GM23338 (cell line): ENCODE results near the gene STRN4. TPM values are rescaled to one million over a fixed set of nuclear protein-coding genes. Genes with fewer than 3 reads are reported as not detected.

Experiments used
- ATAC-seq: fragments of 200-7000 bp; cut with Tn5 transposase; 3 replicates; pipeline ENCODE4 v1.9.1; 2020
- DNase-seq: peaks from one replicate; pipeline ENCODE4 v3.0.0-alpha.2; 2015; ENCODE audit warnings: low spot score
- H2AFZ ChIP-seq: fragments of 200-600 bp; sonication (generic); 2 replicates; pipeline ENCODE4 v1.8.0; 2016; ENCODE audit warnings: antibody characterized with exemption, mild to moderate bottlenecking, moderate library complexity
- H3F3A ChIP-seq: fragments of 200-600 bp; sonication (generic); replicated peaks from 2 replicates; pipeline ENCODE4 v1.8.0; 2017; ENCODE audit warnings: antibody characterized with exemption, mixed run types, low read depth
- H3K27ac ChIP-seq: fragments of 200-600 bp; sonication (generic); 2 replicates; pipeline ENCODE4 v1.6.1; 2016; ENCODE audit warnings: low read depth
- H3K27me3 ChIP-seq: fragments of 200-600 bp; sonication (generic); 2 replicates; pipeline ENCODE4 v1.8.0; 2016; ENCODE audit warnings: mild to moderate bottlenecking, mixed run types, moderate library complexity; ENCODE audit not compliant: insufficient read depth
- H3K36me3 ChIP-seq: fragments of 200-600 bp; sonication (generic); 2 replicates; pipeline ENCODE4 v1.8.0; 2016; ENCODE audit warnings: mild to moderate bottlenecking; ENCODE audit not compliant: insufficient read depth
- H3K4me1 ChIP-seq: fragments of 200-600 bp; sonication (generic); 2 replicates; pipeline ENCODE4 v1.8.0; 2016; ENCODE audit warnings: mild to moderate bottlenecking, moderate library complexity; ENCODE audit not compliant: insufficient read depth
- H3K4me2 ChIP-seq: fragments of 200-600 bp; sonication (generic); 2 replicates; pipeline ENCODE4 v1.7.1; 2017; ENCODE audit warnings: mixed run types
- H3K4me3 ChIP-seq: fragments of 200-600 bp; sonication (generic); 2 replicates; pipeline ENCODE4 v1.6.1; 2016; ENCODE audit warnings: mixed run types
- H3K79me2 ChIP-seq: fragments of 200-600 bp; sonication (generic); replicated peaks from 2 replicates; pipeline ENCODE4 v1.8.0; 2017; ENCODE audit warnings: mild to moderate bottlenecking; ENCODE audit not compliant: insufficient read depth
- H3K9me2 ChIP-seq: fragments of 200-600 bp; sonication (generic); 2 replicates; pipeline ENCODE4 v1.8.0; 2017; ENCODE audit not compliant: insufficient read depth
- H4K20me1 ChIP-seq: fragments of 200-600 bp; sonication (generic); replicated peaks from 2 replicates; pipeline ENCODE4 v1.8.0; 2017; ENCODE audit warnings: mild to moderate bottlenecking; ENCODE audit not compliant: insufficient read depth
- H3K27ac Mint-ChIP-seq: 2 replicates; pipeline ENCODE4 v1.8.0; 2020; ENCODE audit warnings: inconsistent platforms, mild to moderate bottlenecking, moderate library complexity, mixed read lengths
- H3K27me3 Mint-ChIP-seq: 3 replicates; pipeline ENCODE4 v1.8.0; 2022; ENCODE audit warnings: low read depth, mild to moderate bottlenecking, moderate library complexity, mixed read lengths, inconsistent platforms; ENCODE audit not compliant: insufficient read depth, poor library complexity
- H3K36me3 Mint-ChIP-seq: 3 replicates; pipeline ENCODE4 v1.8.0; 2021; ENCODE audit warnings: low read depth, mild to moderate bottlenecking, inconsistent platforms, moderate library complexity, mixed read lengths
- H3K4me1 Mint-ChIP-seq: 3 replicates; pipeline ENCODE4 v1.8.0; 2020; ENCODE audit warnings: mild to moderate bottlenecking, inconsistent platforms, mixed read lengths
- H3K4me3 Mint-ChIP-seq: 3 replicates; pipeline ENCODE4 v1.8.0; 2021; ENCODE audit warnings: moderate library complexity, mild to moderate bottlenecking, inconsistent platforms, mixed read lengths
- H3K9me3 Mint-ChIP-seq: 3 replicates; pipeline ENCODE4 v1.8.0; 2020; ENCODE audit warnings: moderate library complexity, mild to moderate bottlenecking, inconsistent platforms, mixed read lengths
- CREB1 ChIP-seq: fragments of 250-450 bp; sonication (Bioruptor Pico); IDR thresholded peaks from 2 replicates; pipeline ENCODE4 v1.5.0; 2020; ENCODE audit warnings: low read depth, mild to moderate bottlenecking, moderate library complexity
- EZH2 ChIP-seq: fragments of 200-600 bp; sonication (generic); IDR thresholded peaks from one replicate; pipeline ENCODE4 v1.8.0; 2017; ENCODE audit warnings: antibody characterized with exemption, mild to moderate bottlenecking, low read depth; ENCODE audit not compliant: unreplicated experiment
- EZH2phosphoT487 ChIP-seq: fragments of 200-600 bp; sonication (generic); IDR thresholded peaks from one replicate; pipeline ENCODE4 v1.8.1; 2018; ENCODE audit warnings: antibody characterized with exemption; ENCODE audit not compliant: unreplicated experiment
- JUNB ChIP-seq: IDR thresholded peaks from one replicate; pipeline ENCODE4 v1.6.1; 2016; ENCODE audit warnings: antibody characterized with exemption; ENCODE audit not compliant: unreplicated experiment
- NANOG ChIP-seq: IDR thresholded peaks from 2 replicates; pipeline ENCODE4 v1.6.1; 2016; ENCODE audit warnings: antibody characterized with exemption, borderline replicate concordance
- POLR2AphosphoS5 ChIP-seq: IDR thresholded peaks from 2 replicates; pipeline ENCODE4 v1.6.1; 2016; ENCODE audit warnings: antibody characterized with exemption, low read depth
- STAT1 ChIP-seq: IDR thresholded peaks from one replicate; pipeline ENCODE4 v1.6.1; 2016; ENCODE audit warnings: antibody characterized with exemption; ENCODE audit not compliant: unreplicated experiment
- ZNF114 ChIP-seq: fragments of 250-450 bp; sonication (Bioruptor Pico); IDR thresholded peaks from 2 replicates; pipeline ENCODE4 v1.5.0; 2020; ENCODE audit warnings: mild to moderate bottlenecking, moderate library complexity
- ZNF331 ChIP-seq: fragments of 250-450 bp; sonication (Bioruptor Pico); IDR thresholded peaks from 2 replicates; pipeline ENCODE4 v1.5.0; 2020; ENCODE audit warnings: low read depth, mild to moderate bottlenecking, moderate library complexity
- polyA plus RNA-seq: library from polyadenylated mRNA; unstranded; fragments of >200 nt; fragmentation: Nextera tagmentation; extraction: Ambion mirVana; gene quantifications from 2 replicates; pipeline ENCODE4 v1.2.1, GENCODE V29; 2016
- total RNA-seq: library from RNA; depleted of rRNA; stranded (reverse); fragments of >200 nt; shearing (Covaris generic); gene quantifications from 2 replicates; pipeline ENCODE4 v1.2.3, GENCODE V29; 2014
- TF ChIP-seq, protein P1 (sequence below): fragments of 250-450 bp; sonication (Bioruptor Pico); IDR thresholded peaks from 2 replicates; pipeline ENCODE4 v1.5.0; 2020; ENCODE audit warnings: mild to moderate bottlenecking, moderate library complexity
- TF ChIP-seq, protein P2 (sequence below): IDR thresholded peaks from one replicate; pipeline ENCODE4 v1.6.1; 2018; ENCODE audit warnings: antibody characterized with exemption; ENCODE audit not compliant: unreplicated experiment
- TF ChIP-seq, protein P3 (sequence below): IDR thresholded peaks from 2 replicates; pipeline ENCODE4 v1.6.1; 2016; ENCODE audit warnings: antibody characterized with exemption
- TF ChIP-seq, protein P4 (sequence below), 2 experiments: fragments of 200-600 bp in 1 of 2; sonication (generic) in 1 of 2; conservative IDR thresholded peaks; 2 replicates each; pipeline versions ENCODE4 v1.5.1 to v1.6.1; 2016 to 2017; ENCODE audit warnings: antibody characterized with exemption in 2 of 2, low read depth in 2 of 2, mild to moderate bottlenecking in 2 of 2, moderate library complexity in 1 of 2

The STRN4 gene
- total and polyA plus RNA-seq, 2 experiments from 2014 or later, result 62.1 to 140 TPM

DNA sequence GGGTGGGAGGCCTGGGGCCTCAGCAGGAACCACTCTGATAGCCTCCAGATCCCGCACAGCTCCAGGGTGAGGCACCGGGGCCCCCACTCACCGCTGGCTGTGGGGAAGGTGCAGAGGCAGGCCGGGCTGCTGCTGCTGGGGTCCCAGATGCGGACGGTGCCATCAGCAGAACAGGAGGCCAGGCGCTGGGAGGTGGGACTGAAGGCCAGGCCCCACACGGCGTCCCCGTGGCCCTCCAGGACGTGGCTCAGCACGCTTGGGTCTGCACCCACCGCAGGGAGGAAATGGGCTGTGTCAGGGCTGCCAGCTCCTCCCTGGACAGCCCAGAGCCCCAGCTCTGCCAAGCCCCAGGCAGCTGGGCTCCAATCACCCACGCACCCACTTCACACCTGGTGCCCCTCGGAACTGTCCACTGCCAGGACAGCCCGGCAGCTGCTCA, 23.2 kb downstream of the STRN4 start:
- H3K36me3 ChIP-seq, result peaks cover 15% of the 10 kb centered on the region; the same call in 1 of the 2 replicates
- no peak overlapping the region for H3K27ac Mint-ChIP-seq
- ATAC-seq (no peak), DNase-seq (no peak)
- peaks cover 4% of the 10 kb centered on the region for H4K20me1 ChIP-seq
- H3K4me2 ChIP-seq, result no peak overlapping the region
- peaks cover 16% of the 10 kb centered on the region for H3K27me3 Mint-ChIP-seq
- peaks cover 66% of the 10 kb centered on the region for H3K36me3 Mint-ChIP-seq
- no peak overlapping the region for H3K4me3 ChIP-seq
- peaks cover 3% of the 10 kb centered on the region; the same call in 1 of the 2 replicates for H3K4me1 ChIP-seq
- no peak overlapping the region for H3K4me3 Mint-ChIP-seq
- H2AFZ ChIP-seq, result no peak overlapping the region
- no peaks in the 10 kb centered on the region for H3K9me2 ChIP-seq
- no peak overlapping the region for H3K27ac ChIP-seq
- 0 out of 2 replicates have a peak, but pooled peaks cover under 1% of the 10 kb centered on the region for H3K79me2 ChIP-seq
- TF ChIP-seq JUNB, result no peak
- TF ChIP-seq, protein P1, sequence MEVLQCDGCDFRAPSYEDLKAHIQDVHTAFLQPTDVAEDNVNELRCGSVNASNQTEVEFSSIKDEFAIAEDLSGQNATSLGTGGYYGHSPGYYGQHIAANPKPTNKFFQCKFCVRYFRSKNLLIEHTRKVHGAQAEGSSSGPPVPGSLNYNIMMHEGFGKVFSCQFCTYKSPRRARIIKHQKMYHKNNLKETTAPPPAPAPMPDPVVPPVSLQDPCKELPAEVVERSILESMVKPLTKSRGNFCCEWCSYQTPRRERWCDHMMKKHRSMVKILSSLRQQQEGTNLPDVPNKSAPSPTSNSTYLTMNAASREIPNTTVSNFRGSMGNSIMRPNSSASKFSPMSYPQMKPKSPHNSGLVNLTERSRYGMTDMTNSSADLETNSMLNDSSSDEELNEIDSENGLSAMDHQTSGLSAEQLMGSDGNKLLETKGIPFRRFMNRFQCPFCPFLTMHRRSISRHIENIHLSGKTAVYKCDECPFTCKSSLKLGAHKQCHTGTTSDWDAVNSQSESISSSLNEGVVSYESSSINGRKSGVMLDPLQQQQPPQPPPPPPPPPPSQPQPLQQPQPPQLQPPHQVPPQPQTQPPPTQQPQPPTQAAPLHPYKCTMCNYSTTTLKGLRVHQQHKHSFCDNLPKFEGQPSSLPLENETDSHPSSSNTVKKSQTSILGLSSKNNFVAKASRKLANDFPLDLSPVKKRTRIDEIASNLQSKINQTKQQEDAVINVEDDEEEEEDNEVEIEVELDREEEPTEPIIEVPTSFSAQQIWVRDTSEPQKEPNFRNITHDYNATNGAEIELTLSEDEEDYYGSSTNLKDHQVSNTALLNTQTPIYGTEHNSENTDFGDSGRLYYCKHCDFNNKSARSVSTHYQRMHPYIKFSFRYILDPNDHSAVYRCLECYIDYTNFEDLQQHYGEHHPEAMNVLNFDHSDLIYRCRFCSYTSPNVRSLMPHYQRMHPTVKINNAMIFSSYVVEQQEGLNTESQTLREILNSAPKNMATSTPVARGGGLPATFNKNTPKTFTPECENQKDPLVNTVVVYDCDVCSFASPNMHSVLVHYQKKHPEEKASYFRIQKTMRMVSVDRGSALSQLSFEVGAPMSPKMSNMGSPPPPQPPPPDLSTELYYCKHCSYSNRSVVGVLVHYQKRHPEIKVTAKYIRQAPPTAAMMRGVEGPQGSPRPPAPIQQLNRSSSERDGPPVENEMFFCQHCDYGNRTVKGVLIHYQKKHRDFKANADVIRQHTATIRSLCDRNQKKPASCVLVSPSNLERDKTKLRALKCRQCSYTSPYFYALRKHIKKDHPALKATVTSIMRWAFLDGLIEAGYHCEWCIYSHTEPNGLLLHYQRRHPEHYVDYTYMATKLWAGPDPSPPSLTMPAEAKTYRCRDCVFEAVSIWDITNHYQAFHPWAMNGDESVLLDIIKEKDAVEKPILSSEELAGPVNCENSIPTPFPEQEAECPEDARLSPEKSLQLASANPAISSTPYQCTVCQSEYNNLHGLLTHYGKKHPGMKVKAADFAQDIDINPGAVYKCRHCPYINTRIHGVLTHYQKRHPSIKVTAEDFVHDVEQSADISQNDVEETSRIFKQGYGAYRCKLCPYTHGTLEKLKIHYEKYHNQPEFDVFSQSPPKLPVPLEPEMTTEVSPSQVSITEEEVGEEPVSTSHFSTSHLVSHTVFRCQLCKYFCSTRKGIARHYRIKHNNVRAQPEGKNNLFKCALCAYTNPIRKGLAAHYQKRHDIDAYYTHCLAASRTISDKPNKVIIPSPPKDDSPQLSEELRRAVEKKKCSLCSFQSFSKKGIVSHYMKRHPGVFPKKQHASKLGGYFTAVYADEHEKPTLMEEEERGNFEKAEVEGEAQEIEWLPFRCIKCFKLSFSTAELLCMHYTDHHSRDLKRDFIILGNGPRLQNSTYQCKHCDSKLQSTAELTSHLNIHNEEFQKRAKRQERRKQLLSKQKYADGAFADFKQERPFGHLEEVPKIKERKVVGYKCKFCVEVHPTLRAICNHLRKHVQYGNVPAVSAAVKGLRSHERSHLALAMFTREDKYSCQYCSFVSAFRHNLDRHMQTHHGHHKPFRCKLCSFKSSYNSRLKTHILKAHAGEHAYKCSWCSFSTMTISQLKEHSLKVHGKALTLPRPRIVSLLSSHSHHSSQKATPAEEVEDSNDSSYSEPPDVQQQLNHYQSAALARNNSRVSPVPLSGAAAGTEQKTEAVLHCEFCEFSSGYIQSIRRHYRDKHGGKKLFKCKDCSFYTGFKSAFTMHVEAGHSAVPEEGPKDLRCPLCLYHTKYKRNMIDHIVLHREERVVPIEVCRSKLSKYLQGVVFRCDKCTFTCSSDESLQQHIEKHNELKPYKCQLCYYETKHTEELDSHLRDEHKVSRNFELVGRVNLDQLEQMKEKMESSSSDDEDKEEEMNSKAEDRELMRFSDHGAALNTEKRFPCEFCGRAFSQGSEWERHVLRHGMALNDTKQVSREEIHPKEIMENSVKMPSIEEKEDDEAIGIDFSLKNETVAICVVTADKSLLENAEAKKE (CRISPR knock-in tag), result no peak
- TF ChIP-seq, protein P2, sequence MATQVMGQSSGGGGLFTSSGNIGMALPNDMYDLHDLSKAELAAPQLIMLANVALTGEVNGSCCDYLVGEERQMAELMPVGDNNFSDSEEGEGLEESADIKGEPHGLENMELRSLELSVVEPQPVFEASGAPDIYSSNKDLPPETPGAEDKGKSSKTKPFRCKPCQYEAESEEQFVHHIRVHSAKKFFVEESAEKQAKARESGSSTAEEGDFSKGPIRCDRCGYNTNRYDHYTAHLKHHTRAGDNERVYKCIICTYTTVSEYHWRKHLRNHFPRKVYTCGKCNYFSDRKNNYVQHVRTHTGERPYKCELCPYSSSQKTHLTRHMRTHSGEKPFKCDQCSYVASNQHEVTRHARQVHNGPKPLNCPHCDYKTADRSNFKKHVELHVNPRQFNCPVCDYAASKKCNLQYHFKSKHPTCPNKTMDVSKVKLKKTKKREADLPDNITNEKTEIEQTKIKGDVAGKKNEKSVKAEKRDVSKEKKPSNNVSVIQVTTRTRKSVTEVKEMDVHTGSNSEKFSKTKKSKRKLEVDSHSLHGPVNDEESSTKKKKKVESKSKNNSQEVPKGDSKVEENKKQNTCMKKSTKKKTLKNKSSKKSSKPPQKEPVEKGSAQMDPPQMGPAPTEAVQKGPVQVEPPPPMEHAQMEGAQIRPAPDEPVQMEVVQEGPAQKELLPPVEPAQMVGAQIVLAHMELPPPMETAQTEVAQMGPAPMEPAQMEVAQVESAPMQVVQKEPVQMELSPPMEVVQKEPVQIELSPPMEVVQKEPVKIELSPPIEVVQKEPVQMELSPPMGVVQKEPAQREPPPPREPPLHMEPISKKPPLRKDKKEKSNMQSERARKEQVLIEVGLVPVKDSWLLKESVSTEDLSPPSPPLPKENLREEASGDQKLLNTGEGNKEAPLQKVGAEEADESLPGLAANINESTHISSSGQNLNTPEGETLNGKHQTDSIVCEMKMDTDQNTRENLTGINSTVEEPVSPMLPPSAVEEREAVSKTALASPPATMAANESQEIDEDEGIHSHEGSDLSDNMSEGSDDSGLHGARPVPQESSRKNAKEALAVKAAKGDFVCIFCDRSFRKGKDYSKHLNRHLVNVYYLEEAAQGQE, result no peak
- TF ChIP-seq STAT1, result no peak
- TF ChIP-seq NANOG, result no peak
- no peak for TF ChIP-seq EZH2phosphoT487
- TF ChIP-seq, protein P3, sequence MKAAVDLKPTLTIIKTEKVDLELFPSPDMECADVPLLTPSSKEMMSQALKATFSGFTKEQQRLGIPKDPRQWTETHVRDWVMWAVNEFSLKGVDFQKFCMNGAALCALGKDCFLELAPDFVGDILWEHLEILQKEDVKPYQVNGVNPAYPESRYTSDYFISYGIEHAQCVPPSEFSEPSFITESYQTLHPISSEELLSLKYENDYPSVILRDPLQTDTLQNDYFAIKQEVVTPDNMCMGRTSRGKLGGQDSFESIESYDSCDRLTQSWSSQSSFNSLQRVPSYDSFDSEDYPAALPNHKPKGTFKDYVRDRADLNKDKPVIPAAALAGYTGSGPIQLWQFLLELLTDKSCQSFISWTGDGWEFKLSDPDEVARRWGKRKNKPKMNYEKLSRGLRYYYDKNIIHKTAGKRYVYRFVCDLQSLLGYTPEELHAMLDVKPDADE, result no peak
- TF ChIP-seq POLR2AphosphoS5, result no peak
- TF ChIP-seq CREB1 (CRISPR knock-in tag), result no peak
- no peak for TF ChIP-seq EZH2
- no peak for TF ChIP-seq ZNF331 (CRISPR knock-in tag)
- no peak for TF ChIP-seq ZNF114
- TF ChIP-seq, protein P4, sequence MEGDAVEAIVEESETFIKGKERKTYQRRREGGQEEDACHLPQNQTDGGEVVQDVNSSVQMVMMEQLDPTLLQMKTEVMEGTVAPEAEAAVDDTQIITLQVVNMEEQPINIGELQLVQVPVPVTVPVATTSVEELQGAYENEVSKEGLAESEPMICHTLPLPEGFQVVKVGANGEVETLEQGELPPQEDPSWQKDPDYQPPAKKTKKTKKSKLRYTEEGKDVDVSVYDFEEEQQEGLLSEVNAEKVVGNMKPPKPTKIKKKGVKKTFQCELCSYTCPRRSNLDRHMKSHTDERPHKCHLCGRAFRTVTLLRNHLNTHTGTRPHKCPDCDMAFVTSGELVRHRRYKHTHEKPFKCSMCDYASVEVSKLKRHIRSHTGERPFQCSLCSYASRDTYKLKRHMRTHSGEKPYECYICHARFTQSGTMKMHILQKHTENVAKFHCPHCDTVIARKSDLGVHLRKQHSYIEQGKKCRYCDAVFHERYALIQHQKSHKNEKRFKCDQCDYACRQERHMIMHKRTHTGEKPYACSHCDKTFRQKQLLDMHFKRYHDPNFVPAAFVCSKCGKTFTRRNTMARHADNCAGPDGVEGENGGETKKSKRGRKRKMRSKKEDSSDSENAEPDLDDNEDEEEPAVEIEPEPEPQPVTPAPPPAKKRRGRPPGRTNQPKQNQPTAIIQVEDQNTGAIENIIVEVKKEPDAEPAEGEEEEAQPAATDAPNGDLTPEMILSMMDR (conservative IDR thresholded peaks at IDR 0.05; ENCODE audit: low read depth in 2 of 2), result no peak
- H3F3A ChIP-seq, result peaks cover 14% of the 10 kb centered on the region; the same call in 1 of the 2 replicates
- H3K4me1 Mint-ChIP-seq, result peaks cover 29% of the 10 kb centered on the region
- H3K27me3 ChIP-seq, result no peaks in the 10 kb centered on the region
- peaks cover 3% of the 10 kb centered on the region; the same call in 1 of the 3 replicates for H3K9me3 Mint-ChIP-seq
